HepG2 (cell line): ENCODE results near the gene TMEFF1. TPM values are rescaled to one million over a fixed set of nuclear protein-coding genes. Genes with fewer than 3 reads are reported as not detected.
A peak's percentile ranks its signal among the peaks of the same experiment; 100 is the strongest.

Experiments
- ATAC-seq: fragments of 200-7000 bp; cut with Tn5 transposase; 3 replicates; pipeline ENCODE4 v1.9.1; 2020; ENCODE audit warnings: mild to moderate bottlenecking, moderate library complexity
- BruUV-seq: library from RNA; stranded (reverse); fragments of 400-500 nt; replicated peaks from 2 replicates; lab custom pipeline; 2021; lab: Mats Ljungman, UMichigan
- CTCF ChIA-PET: fragments of 300-600 bp; formaldehyde crosslinking; extraction: SDS; loops from one replicate; lab custom pipeline; 2021; ENCODE audit warnings: low total read pairs, inconsistent platforms, low intra/inter-chr PET ratio; lab: Yijun Ruan, JAX
- POLR2A ChIA-PET: fragments of 350-600 bp; sonication (Branson Sonifier 250); formaldehyde crosslinking; loops from one replicate; lab custom pipeline; 2020; ENCODE audit warnings: antibody characterized with exemption, inconsistent platforms; lab: Yijun Ruan, JAX
- DNase-seq: peaks from one replicate; pipeline ENCODE4 v3.0.0-alpha.2; 2015; ENCODE audit warnings: low spot score
- FAIRE-seq: peaks from 3 replicates; lab custom pipeline; 2011; peaks lifted over from hg19 to GRCh38; lab: Jason Lieb, UNC
- H2AFZ ChIP-seq: one replicate; pipeline ENCODE4 v1.6.1; 2011; ENCODE audit warnings: low read length, inconsistent platforms
- H3K27ac ChIP-seq: fragments of 300-600 bp; 3 replicates; pipeline ENCODE4 v1.8.0; 2011; ENCODE audit warnings: mixed run types, mild to moderate bottlenecking, mixed read lengths, low read length, inconsistent platforms; ENCODE audit not compliant: insufficient read depth; ENCODE audit errors: extremely low read length
- H3K27me3 ChIP-seq, 2 experiments: fragments of 200-600 bp in 1 of 2; 2 replicates in 1 of 2; 3 replicates in 1 of 2; pipeline versions ENCODE4 v1.6.0 to v1.8.0; 2011; ENCODE audit warnings: low read length in 2 of 2, mild to moderate bottlenecking in 2 of 2, moderate library complexity in 2 of 2, inconsistent platforms in 1 of 2; ENCODE audit not compliant: insufficient read depth in 2 of 2, control insufficient read depth in 1 of 2
- H3K36me3 ChIP-seq, 2 experiments: fragments of 200-600 bp in 1 of 2; replicated peaks in 1 of 2; 2 replicates in 1 of 2; 3 replicates in 1 of 2; pipeline versions ENCODE4 v1.5.1 to v1.8.0; 2011; ENCODE audit warnings: low read length in 2 of 2, inconsistent platforms in 1 of 2; ENCODE audit not compliant: insufficient read depth in 2 of 2, control insufficient read depth in 1 of 2
- H3K4me1 ChIP-seq: 2 replicates; pipeline ENCODE4 v1.5.1; 2012; ENCODE audit warnings: low read length, inconsistent platforms; ENCODE audit not compliant: insufficient read depth
- H3K4me2 ChIP-seq: 2 replicates; pipeline ENCODE4 v1.6.0; 2011; ENCODE audit warnings: low read depth, low read length, inconsistent platforms
- H3K4me3 ChIP-seq, 3 experiments: fragments of 200-600 bp in 1 of 3; sonication (generic), shearing (Covaris generic) in 1 of 3; replicated peaks in 1 of 3; 2 replicates each; pipeline ENCODE4 v1.5.1; 2011 to 2016; ENCODE audit warnings: low read length in 3 of 3, inconsistent platforms in 2 of 3, low read depth in 2 of 3, mild to moderate bottlenecking in 2 of 3, control low read depth in 1 of 3, mixed read lengths in 1 of 3; ENCODE audit not compliant: insufficient read depth in 1 of 3
- H3K79me2 ChIP-seq: one replicate; pipeline ENCODE4 v1.6.1; 2011; ENCODE audit warnings: low read length, inconsistent platforms; ENCODE audit not compliant: insufficient read depth
- H3K9ac ChIP-seq: 2 replicates; pipeline ENCODE4 v1.6.0; 2011; ENCODE audit warnings: mild to moderate bottlenecking, low read depth, low read length, inconsistent platforms; ENCODE audit not compliant: insufficient read depth
- H3K9me3 ChIP-seq: 2 replicates; pipeline ENCODE4 v1.5.1; 2012; ENCODE audit warnings: mild to moderate bottlenecking, low read length
- H4K20me1 ChIP-seq: 2 replicates; pipeline ENCODE4 v1.6.0; 2011; ENCODE audit warnings: inconsistent platforms, mild to moderate bottlenecking, low read length, moderate library complexity; ENCODE audit not compliant: insufficient read depth
- FIP1L1 ChIP-seq: fragments of 200-400 bp; formaldehyde crosslinking; IDR thresholded peaks from 2 replicates; pipeline ENCODE4 v1.6.1; 2018; ENCODE audit warnings: low read depth, mild to moderate bottlenecking, low read length, moderate library complexity, borderline replicate concordance; ENCODE audit not compliant: insufficient read depth
- MAFF ChIP-seq: IDR thresholded peaks from 2 replicates; pipeline ENCODE4 v1.6.1; 2011; ENCODE audit warnings: low read depth, low read length, improper control_type of control experiment
- MAFK ChIP-seq, 2 experiments: IDR thresholded peaks in 1 of 2; conservative IDR thresholded peaks in 1 of 2; 2 replicates each; pipeline ENCODE4 v1.6.1; 2011; ENCODE audit warnings: improper control_type of control experiment in 2 of 2, low read length in 2 of 2
- NFE2L2 ChIP-seq: fragments of 150-350 bp; IDR thresholded peaks from 2 replicates; pipeline ENCODE4 v1.6.1; 2014; ENCODE audit warnings: low read length
- NFIB ChIP-seq: sonication (generic); formaldehyde crosslinking; IDR thresholded peaks from 2 replicates; pipeline ENCODE4 v1.9.0; 2021; ENCODE audit warnings: missing genetic modification reagents, mild to moderate bottlenecking, borderline replicate concordance
- NR3C1 ChIP-seq: sonication (generic); formaldehyde crosslinking; IDR thresholded peaks from 2 replicates; pipeline ENCODE4 v1.4.0; 2020; ENCODE audit warnings: missing genetic modification reagents
- PPARG ChIP-seq: conservative IDR thresholded peaks from 2 replicates; pipeline ENCODE4 v1.6.1; 2016; ENCODE audit warnings: missing biosample characterization, missing genetic modification reagents
- SMC3 ChIP-seq: IDR thresholded peaks from 2 replicates; pipeline ENCODE4 v1.6.1; 2011; ENCODE audit warnings: low read length, improper control_type of control experiment
- SRY ChIP-seq: sonication (generic); formaldehyde crosslinking; IDR thresholded peaks from 2 replicates; pipeline ENCODE4 v1.8.0; 2022; ENCODE audit warnings: mild to moderate bottlenecking, missing genetic modification reagents
- STAG1 ChIP-seq: sonication (generic); formaldehyde crosslinking; IDR thresholded peaks from 2 replicates; pipeline ENCODE4 v1.4.0; 2020; ENCODE audit warnings: missing genetic modification reagents
- ZNF703 ChIP-seq: sonication (generic); formaldehyde crosslinking; IDR thresholded peaks from 2 replicates; pipeline ENCODE4 v1.5.1; 2020; ENCODE audit warnings: missing genetic modification reagents, mild to moderate bottlenecking, moderate library complexity, borderline replicate concordance
- ZNF768 ChIP-seq: sonication (generic); formaldehyde crosslinking; IDR thresholded peaks from 2 replicates; pipeline ENCODE4 v1.4.0; 2020; ENCODE audit warnings: missing genetic modification reagents
- ZNF782 ChIP-seq: sonication (generic); formaldehyde crosslinking; IDR thresholded peaks from 2 replicates; pipeline ENCODE4 v1.4.0; 2020; ENCODE audit warnings: missing genetic modification reagents, mild to moderate bottlenecking, borderline replicate concordance
- WGBS: methylation state at CpG from one replicate; pipeline ENCODE4 v1.1.6; 2017; ENCODE audit warnings: low lambda C conversion rate; 5-methylcytosine and 5-hydroxymethylcytosine counted together
- in situ Hi-C: cut with HindIII; loops from 2 replicates; pipeline ENCODE4 v1.10.0; 2017; ENCODE audit warnings: low pct_unique_long_range_greater_than_20kb; ENCODE audit not compliant: extremely low pct_ligation_motif_present
- intact Hi-C: fragments of 100-400 bp; cut with micrococcal nuclease; formaldehyde crosslinking; loops from one replicate; pipeline ENCODE4 v1.10.0; 2022; ENCODE audit not compliant: unreplicated experiment
- polyA plus RNA-seq, 8 experiments: library from polyadenylated mRNA; depleted of rRNA in 3 of 8; stranded (reverse) in 7 of 8; unstranded in 1 of 8; fragments of >200 nt; fragmentation: Illumina TruSeq in 4 of 8; extraction: Trizol in 4 of 8; gene quantifications; 2 replicates each; pipeline versions ENCODE4 v1.2.1 to v1.2.3, GENCODE V29; 2011 to 2016; ENCODE audit warnings: low read depth in 4 of 8, missing spikeins in 1 of 8, mixed read lengths in 1 of 8; ENCODE audit not compliant: insufficient read depth in 1 of 8
- total RNA-seq, 5 experiments: library from RNA; depleted of rRNA; stranded (reverse); fragments of >200 nt; fragmentation: Illumina TruSeq; extraction: Trizol; gene quantifications; 2 replicates each; pipeline ENCODE4 v1.2.3, GENCODE V29; 2016; ENCODE audit warnings: low read depth in 1 of 5
- TF ChIP-seq, protein P1 (sequence below): sonication (generic); formaldehyde crosslinking; IDR thresholded peaks from 2 replicates; pipeline ENCODE4 v1.8.0; 2022; ENCODE audit warnings: missing genetic modification reagents, mild to moderate bottlenecking, moderate library complexity, borderline replicate concordance
- TF ChIP-seq, protein P2 (sequence below): sonication (generic); formaldehyde crosslinking; IDR thresholded peaks from 2 replicates; pipeline ENCODE4 v1.4.0; 2020; ENCODE audit warnings: mild to moderate bottlenecking, low read depth, missing genetic modification reagents
- TF ChIP-seq, protein P3 (sequence below): sonication (generic); formaldehyde crosslinking; IDR thresholded peaks from 2 replicates; pipeline ENCODE4 v1.5.0; 2020; ENCODE audit warnings: mild to moderate bottlenecking, missing genetic modification reagents
- TF ChIP-seq, protein P4 (sequence below): sonication (generic); formaldehyde crosslinking; IDR thresholded peaks from 2 replicates; pipeline ENCODE4 v1.5.0; 2020; ENCODE audit warnings: mild to moderate bottlenecking, missing genetic modification reagents, moderate library complexity

Gene TMEFF1
- total and polyA plus RNA-seq, 2 of the 13 experiments (the other 11 are each of a cell fraction or from before 2014, with no cell fraction given) = 0.87 to 1.9 TPM

DNA sequence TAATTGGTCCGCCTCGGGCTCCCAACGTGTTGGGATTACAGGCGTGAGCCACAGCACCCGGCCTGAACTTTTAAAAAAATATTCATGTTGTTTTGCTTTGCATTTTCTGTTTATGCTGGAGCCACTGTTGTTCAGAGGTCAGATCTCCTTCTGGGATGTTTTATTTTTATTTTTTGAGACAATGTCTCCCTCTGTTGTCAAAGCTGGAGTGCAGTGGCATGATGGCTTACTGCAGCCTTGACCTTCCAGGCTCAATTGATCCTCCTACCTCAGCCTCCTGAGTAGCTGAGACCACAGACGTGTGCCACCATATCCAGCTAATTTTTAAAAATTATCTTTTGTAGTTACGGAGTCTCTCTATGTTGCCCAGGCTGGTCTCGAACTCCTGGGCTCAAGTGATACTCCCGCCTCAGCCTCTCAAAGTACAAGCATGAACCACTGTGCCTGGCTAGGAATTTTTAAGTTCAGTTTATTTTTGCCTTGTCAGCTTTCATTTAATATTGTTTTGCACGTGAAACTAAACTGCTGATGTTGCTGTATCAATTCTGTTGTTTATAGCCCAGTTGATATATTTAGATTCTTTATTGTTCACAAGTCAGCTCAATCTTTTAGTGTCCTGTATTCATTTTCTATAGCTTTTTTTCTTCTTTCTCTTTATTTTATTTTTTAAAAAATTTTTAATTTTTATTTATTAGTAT is 13.7 kb downstream of the TMEFF1 start:
- ATAC-seq (peak; percentile 39; the same call in 1 of the 3 replicates), FAIRE-seq (no peak), DNase-seq (no peak)
- no peaks in the 10 kb centered on the region for H3K79me2 ChIP-seq
- H3K4me2 ChIP-seq = no peak overlapping the region
- H3K27ac ChIP-seq = no peak overlapping the region
- WGBS = 66% methylated on average over 10 of the region's 10 CpGs
- no peaks in the 10 kb centered on the region for H3K36me3 ChIP-seq
- no peaks in the 10 kb centered on the region for H3K9me3 ChIP-seq
- ChIA-PET POLR2A (no interaction called here), CTCF (no interaction called here)
- TF ChIP-seq FIP1L1 (no peak), NFE2L2 (no peak), NFIB (CRISPR knock-in tag) (no peak), PPARG (CRISPR knock-in tag) (no peak), NR3C1 (CRISPR knock-in tag) (no peak), ZNF703 (CRISPR knock-in tag) (no peak), MAFK (conservative IDR thresholded peaks at IDR 0.05 in 1 of 2, IDR thresholded peaks at IDR 0.05 in 1 of 2; ENCODE audit: low read length in 2 of 2) (peak; percentile 65 to 90; a peak in 3 of 4 replicates), ZNF782 (CRISPR knock-in tag) (no peak), STAG1 (CRISPR knock-in tag) (peak; percentile 43), SRY (no peak), SMC3 (0 out of 2 replicates have a peak, but pooled peaks have one; percentile 7), MAFF (peak; percentile 82), ZNF768 (CRISPR knock-in tag) (no peak)
- TF ChIP-seq, protein P1, sequence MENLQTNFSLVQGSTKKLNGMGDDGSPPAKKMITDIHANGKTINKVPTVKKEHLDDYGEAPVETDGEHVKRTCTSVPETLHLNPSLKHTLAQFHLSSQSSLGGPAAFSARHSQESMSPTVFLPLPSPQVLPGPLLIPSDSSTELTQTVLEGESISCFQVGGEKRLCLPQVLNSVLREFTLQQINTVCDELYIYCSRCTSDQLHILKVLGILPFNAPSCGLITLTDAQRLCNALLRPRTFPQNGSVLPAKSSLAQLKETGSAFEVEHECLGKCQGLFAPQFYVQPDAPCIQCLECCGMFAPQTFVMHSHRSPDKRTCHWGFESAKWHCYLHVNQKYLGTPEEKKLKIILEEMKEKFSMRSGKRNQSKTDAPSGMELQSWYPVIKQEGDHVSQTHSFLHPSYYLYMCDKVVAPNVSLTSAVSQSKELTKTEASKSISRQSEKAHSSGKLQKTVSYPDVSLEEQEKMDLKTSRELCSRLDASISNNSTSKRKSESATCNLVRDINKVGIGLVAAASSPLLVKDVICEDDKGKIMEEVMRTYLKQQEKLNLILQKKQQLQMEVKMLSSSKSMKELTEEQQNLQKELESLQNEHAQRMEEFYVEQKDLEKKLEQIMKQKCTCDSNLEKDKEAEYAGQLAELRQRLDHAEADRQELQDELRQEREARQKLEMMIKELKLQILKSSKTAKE (CRISPR knock-in tag) = no peak
- TF ChIP-seq, protein P2, sequence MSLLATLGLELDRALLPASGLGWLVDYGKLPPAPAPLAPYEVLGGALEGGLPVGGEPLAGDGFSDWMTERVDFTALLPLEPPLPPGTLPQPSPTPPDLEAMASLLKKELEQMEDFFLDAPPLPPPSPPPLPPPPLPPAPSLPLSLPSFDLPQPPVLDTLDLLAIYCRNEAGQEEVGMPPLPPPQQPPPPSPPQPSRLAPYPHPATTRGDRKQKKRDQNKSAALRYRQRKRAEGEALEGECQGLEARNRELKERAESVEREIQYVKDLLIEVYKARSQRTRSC (CRISPR knock-in tag) = no peak
- TF ChIP-seq, protein P3, sequence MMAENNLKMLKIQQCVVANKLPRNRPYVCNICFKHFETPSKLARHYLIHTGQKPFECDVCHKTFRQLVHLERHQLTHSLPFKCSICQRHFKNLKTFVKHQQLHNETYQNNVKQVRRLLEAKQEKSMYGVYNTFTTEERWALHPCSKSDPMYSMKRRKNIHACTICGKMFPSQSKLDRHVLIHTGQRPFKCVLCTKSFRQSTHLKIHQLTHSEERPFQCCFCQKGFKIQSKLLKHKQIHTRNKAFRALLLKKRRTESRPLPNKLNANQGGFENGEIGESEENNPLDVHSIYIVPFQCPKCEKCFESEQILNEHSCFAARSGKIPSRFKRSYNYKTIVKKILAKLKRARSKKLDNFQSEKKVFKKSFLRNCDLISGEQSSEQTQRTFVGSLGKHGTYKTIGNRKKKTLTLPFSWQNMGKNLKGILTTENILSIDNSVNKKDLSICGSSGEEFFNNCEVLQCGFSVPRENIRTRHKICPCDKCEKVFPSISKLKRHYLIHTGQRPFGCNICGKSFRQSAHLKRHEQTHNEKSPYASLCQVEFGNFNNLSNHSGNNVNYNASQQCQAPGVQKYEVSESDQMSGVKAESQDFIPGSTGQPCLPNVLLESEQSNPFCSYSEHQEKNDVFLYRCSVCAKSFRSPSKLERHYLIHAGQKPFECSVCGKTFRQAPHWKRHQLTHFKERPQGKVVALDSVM (CRISPR knock-in tag) = peak; percentile 90
- TF ChIP-seq, protein P4, sequence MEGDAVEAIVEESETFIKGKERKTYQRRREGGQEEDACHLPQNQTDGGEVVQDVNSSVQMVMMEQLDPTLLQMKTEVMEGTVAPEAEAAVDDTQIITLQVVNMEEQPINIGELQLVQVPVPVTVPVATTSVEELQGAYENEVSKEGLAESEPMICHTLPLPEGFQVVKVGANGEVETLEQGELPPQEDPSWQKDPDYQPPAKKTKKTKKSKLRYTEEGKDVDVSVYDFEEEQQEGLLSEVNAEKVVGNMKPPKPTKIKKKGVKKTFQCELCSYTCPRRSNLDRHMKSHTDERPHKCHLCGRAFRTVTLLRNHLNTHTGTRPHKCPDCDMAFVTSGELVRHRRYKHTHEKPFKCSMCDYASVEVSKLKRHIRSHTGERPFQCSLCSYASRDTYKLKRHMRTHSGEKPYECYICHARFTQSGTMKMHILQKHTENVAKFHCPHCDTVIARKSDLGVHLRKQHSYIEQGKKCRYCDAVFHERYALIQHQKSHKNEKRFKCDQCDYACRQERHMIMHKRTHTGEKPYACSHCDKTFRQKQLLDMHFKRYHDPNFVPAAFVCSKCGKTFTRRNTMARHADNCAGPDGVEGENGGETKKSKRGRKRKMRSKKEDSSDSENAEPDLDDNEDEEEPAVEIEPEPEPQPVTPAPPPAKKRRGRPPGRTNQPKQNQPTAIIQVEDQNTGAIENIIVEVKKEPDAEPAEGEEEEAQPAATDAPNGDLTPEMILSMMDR (CRISPR knock-in tag) = peak; percentile 36
- H4K20me1 ChIP-seq = no peaks in the 10 kb centered on the region
- H3K9ac ChIP-seq = no peak overlapping the region
- intact Hi-C loops = no loop called here
- in situ Hi-C loops = no loop called here
- no peak overlapping the region for H2AFZ ChIP-seq
- H3K4me1 ChIP-seq = peaks cover 10% of the 10 kb centered on the region
- H3K27me3 ChIP-seq = no peaks in the 10 kb centered on the region
- H3K4me3 ChIP-seq = no peak overlapping the region
- BruUV-seq = no TSS peak
